GM23338 (cell line): ENCODE measurements around the gene HIVEP2. TPM values are rescaled to one million over a fixed set of nuclear protein-coding genes. Genes with fewer than 3 reads are reported as not detected.

ENCODE experiments used
- ATAC-seq: fragments of 200-7000 bp; cut with Tn5 transposase; 3 replicates; pipeline ENCODE4 v1.9.1; 2020
- DNase-seq: peaks from one replicate; pipeline ENCODE4 v3.0.0-alpha.2; 2015; ENCODE audit warnings: low spot score
- H2AFZ ChIP-seq: fragments of 200-600 bp; sonication (generic); 2 replicates; pipeline ENCODE4 v1.8.0; 2016; ENCODE audit warnings: antibody characterized with exemption, mild to moderate bottlenecking, moderate library complexity
- H3F3A ChIP-seq: fragments of 200-600 bp; sonication (generic); replicated peaks from 2 replicates; pipeline ENCODE4 v1.8.0; 2017; ENCODE audit warnings: antibody characterized with exemption, mixed run types, low read depth
- H3K27ac ChIP-seq: fragments of 200-600 bp; sonication (generic); 2 replicates; pipeline ENCODE4 v1.6.1; 2016; ENCODE audit warnings: low read depth
- H3K27me3 ChIP-seq: fragments of 200-600 bp; sonication (generic); 2 replicates; pipeline ENCODE4 v1.8.0; 2016; ENCODE audit warnings: mild to moderate bottlenecking, mixed run types, moderate library complexity; ENCODE audit not compliant: insufficient read depth
- H3K36me3 ChIP-seq: fragments of 200-600 bp; sonication (generic); 2 replicates; pipeline ENCODE4 v1.8.0; 2016; ENCODE audit warnings: mild to moderate bottlenecking; ENCODE audit not compliant: insufficient read depth
- H3K4me1 ChIP-seq: fragments of 200-600 bp; sonication (generic); 2 replicates; pipeline ENCODE4 v1.8.0; 2016; ENCODE audit warnings: mild to moderate bottlenecking, moderate library complexity; ENCODE audit not compliant: insufficient read depth
- H3K4me2 ChIP-seq: fragments of 200-600 bp; sonication (generic); 2 replicates; pipeline ENCODE4 v1.7.1; 2017; ENCODE audit warnings: mixed run types
- H3K4me3 ChIP-seq: fragments of 200-600 bp; sonication (generic); 2 replicates; pipeline ENCODE4 v1.6.1; 2016; ENCODE audit warnings: mixed run types
- H3K79me2 ChIP-seq: fragments of 200-600 bp; sonication (generic); replicated peaks from 2 replicates; pipeline ENCODE4 v1.8.0; 2017; ENCODE audit warnings: mild to moderate bottlenecking; ENCODE audit not compliant: insufficient read depth
- H3K9me2 ChIP-seq: fragments of 200-600 bp; sonication (generic); 2 replicates; pipeline ENCODE4 v1.8.0; 2017; ENCODE audit not compliant: insufficient read depth
- H4K20me1 ChIP-seq: fragments of 200-600 bp; sonication (generic); replicated peaks from 2 replicates; pipeline ENCODE4 v1.8.0; 2017; ENCODE audit warnings: mild to moderate bottlenecking; ENCODE audit not compliant: insufficient read depth
- H3K27ac Mint-ChIP-seq: 2 replicates; pipeline ENCODE4 v1.8.0; 2020; ENCODE audit warnings: inconsistent platforms, mild to moderate bottlenecking, moderate library complexity, mixed read lengths
- H3K27me3 Mint-ChIP-seq: 3 replicates; pipeline ENCODE4 v1.8.0; 2022; ENCODE audit warnings: low read depth, mild to moderate bottlenecking, moderate library complexity, mixed read lengths, inconsistent platforms; ENCODE audit not compliant: insufficient read depth, poor library complexity
- H3K36me3 Mint-ChIP-seq: 3 replicates; pipeline ENCODE4 v1.8.0; 2021; ENCODE audit warnings: low read depth, mild to moderate bottlenecking, inconsistent platforms, moderate library complexity, mixed read lengths
- H3K4me1 Mint-ChIP-seq: 3 replicates; pipeline ENCODE4 v1.8.0; 2020; ENCODE audit warnings: mild to moderate bottlenecking, inconsistent platforms, mixed read lengths
- H3K4me3 Mint-ChIP-seq: 3 replicates; pipeline ENCODE4 v1.8.0; 2021; ENCODE audit warnings: moderate library complexity, mild to moderate bottlenecking, inconsistent platforms, mixed read lengths
- H3K9me3 Mint-ChIP-seq: 3 replicates; pipeline ENCODE4 v1.8.0; 2020; ENCODE audit warnings: moderate library complexity, mild to moderate bottlenecking, inconsistent platforms, mixed read lengths
- CTCF ChIP-seq, 2 experiments: fragments of 200-600 bp in 1 of 2; sonication (generic) in 1 of 2; conservative IDR thresholded peaks; 2 replicates each; pipeline versions ENCODE4 v1.5.1 to v1.6.1; 2016 to 2017; ENCODE audit warnings: antibody characterized with exemption in 2 of 2, low read depth in 2 of 2, mild to moderate bottlenecking in 2 of 2, moderate library complexity in 1 of 2
- NANOG ChIP-seq: IDR thresholded peaks from 2 replicates; pipeline ENCODE4 v1.6.1; 2016; ENCODE audit warnings: antibody characterized with exemption, borderline replicate concordance
- ZNF114 ChIP-seq: fragments of 250-450 bp; sonication (Bioruptor Pico); IDR thresholded peaks from 2 replicates; pipeline ENCODE4 v1.5.0; 2020; ENCODE audit warnings: mild to moderate bottlenecking, moderate library complexity
- ZNF331 ChIP-seq: fragments of 250-450 bp; sonication (Bioruptor Pico); IDR thresholded peaks from 2 replicates; pipeline ENCODE4 v1.5.0; 2020; ENCODE audit warnings: low read depth, mild to moderate bottlenecking, moderate library complexity
- polyA plus RNA-seq: library from polyadenylated mRNA; unstranded; fragments of >200 nt; fragmentation: Nextera tagmentation; extraction: Ambion mirVana; gene quantifications from 2 replicates; pipeline ENCODE4 v1.2.1, GENCODE V29; 2016
- total RNA-seq: library from RNA; depleted of rRNA; stranded (reverse); fragments of >200 nt; shearing (Covaris generic); gene quantifications from 2 replicates; pipeline ENCODE4 v1.2.3, GENCODE V29; 2014
- TF ChIP-seq, protein P1 (sequence below): fragments of 250-450 bp; sonication (Bioruptor Pico); IDR thresholded peaks from 2 replicates; pipeline ENCODE4 v1.5.0; 2020; ENCODE audit warnings: mild to moderate bottlenecking, moderate library complexity
- TF ChIP-seq, protein P2 (sequence below): IDR thresholded peaks from one replicate; pipeline ENCODE4 v1.6.1; 2018; ENCODE audit warnings: antibody characterized with exemption; ENCODE audit not compliant: unreplicated experiment

HIVEP2 gene
- total and polyA plus RNA-seq, 2 experiments from 2014 or later = 1.5 to 7.4 TPM

DNA sequence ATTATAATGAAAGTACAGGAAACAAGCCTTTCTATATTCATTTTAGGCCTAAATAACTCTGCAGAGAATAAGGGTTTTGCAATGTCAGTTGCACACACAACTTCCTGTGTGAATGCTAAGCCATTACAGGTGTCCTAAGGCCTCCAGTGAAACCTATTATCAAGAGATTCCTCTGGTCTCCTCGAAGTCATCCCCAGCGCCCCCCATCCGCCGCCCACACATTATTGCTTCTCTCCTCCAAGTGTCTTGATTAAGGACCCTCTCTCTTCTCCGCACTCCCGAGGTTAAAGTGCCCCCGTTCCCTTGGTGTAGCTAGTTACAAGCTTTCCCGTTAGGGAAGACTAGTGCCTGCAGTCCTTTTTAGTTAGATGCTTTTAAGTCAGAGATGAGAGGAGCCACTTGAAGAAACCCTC, 1.3 kb downstream of the HIVEP2 start (continued):
- TF ChIP-seq, protein P1, sequence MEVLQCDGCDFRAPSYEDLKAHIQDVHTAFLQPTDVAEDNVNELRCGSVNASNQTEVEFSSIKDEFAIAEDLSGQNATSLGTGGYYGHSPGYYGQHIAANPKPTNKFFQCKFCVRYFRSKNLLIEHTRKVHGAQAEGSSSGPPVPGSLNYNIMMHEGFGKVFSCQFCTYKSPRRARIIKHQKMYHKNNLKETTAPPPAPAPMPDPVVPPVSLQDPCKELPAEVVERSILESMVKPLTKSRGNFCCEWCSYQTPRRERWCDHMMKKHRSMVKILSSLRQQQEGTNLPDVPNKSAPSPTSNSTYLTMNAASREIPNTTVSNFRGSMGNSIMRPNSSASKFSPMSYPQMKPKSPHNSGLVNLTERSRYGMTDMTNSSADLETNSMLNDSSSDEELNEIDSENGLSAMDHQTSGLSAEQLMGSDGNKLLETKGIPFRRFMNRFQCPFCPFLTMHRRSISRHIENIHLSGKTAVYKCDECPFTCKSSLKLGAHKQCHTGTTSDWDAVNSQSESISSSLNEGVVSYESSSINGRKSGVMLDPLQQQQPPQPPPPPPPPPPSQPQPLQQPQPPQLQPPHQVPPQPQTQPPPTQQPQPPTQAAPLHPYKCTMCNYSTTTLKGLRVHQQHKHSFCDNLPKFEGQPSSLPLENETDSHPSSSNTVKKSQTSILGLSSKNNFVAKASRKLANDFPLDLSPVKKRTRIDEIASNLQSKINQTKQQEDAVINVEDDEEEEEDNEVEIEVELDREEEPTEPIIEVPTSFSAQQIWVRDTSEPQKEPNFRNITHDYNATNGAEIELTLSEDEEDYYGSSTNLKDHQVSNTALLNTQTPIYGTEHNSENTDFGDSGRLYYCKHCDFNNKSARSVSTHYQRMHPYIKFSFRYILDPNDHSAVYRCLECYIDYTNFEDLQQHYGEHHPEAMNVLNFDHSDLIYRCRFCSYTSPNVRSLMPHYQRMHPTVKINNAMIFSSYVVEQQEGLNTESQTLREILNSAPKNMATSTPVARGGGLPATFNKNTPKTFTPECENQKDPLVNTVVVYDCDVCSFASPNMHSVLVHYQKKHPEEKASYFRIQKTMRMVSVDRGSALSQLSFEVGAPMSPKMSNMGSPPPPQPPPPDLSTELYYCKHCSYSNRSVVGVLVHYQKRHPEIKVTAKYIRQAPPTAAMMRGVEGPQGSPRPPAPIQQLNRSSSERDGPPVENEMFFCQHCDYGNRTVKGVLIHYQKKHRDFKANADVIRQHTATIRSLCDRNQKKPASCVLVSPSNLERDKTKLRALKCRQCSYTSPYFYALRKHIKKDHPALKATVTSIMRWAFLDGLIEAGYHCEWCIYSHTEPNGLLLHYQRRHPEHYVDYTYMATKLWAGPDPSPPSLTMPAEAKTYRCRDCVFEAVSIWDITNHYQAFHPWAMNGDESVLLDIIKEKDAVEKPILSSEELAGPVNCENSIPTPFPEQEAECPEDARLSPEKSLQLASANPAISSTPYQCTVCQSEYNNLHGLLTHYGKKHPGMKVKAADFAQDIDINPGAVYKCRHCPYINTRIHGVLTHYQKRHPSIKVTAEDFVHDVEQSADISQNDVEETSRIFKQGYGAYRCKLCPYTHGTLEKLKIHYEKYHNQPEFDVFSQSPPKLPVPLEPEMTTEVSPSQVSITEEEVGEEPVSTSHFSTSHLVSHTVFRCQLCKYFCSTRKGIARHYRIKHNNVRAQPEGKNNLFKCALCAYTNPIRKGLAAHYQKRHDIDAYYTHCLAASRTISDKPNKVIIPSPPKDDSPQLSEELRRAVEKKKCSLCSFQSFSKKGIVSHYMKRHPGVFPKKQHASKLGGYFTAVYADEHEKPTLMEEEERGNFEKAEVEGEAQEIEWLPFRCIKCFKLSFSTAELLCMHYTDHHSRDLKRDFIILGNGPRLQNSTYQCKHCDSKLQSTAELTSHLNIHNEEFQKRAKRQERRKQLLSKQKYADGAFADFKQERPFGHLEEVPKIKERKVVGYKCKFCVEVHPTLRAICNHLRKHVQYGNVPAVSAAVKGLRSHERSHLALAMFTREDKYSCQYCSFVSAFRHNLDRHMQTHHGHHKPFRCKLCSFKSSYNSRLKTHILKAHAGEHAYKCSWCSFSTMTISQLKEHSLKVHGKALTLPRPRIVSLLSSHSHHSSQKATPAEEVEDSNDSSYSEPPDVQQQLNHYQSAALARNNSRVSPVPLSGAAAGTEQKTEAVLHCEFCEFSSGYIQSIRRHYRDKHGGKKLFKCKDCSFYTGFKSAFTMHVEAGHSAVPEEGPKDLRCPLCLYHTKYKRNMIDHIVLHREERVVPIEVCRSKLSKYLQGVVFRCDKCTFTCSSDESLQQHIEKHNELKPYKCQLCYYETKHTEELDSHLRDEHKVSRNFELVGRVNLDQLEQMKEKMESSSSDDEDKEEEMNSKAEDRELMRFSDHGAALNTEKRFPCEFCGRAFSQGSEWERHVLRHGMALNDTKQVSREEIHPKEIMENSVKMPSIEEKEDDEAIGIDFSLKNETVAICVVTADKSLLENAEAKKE (CRISPR knock-in tag) = no peak
- no peak for TF ChIP-seq NANOG
- TF ChIP-seq ZNF114 (CRISPR knock-in tag) = no peak

GRCh38 chr6:142942805-142943227, 2.2 kb downstream of the HIVEP2 start:
- H3F3A ChIP-seq = peaks cover 4% of the 10 kb centered on the region; the same call in 1 of the 2 replicates
- no peaks in the 10 kb centered on the region for H3K36me3 ChIP-seq
- no peaks in the 10 kb centered on the region for H3K9me2 ChIP-seq
- H3K27ac Mint-ChIP-seq = no peak overlapping the region
- H3K4me1 Mint-ChIP-seq = peaks cover 35% of the 10 kb centered on the region
- H3K4me3 ChIP-seq = peak overlapping the region; percentile 84; the same call in 1 of the 2 replicates
- H3K4me3 Mint-ChIP-seq = peak overlapping the region; percentile 98; the same call in 2 of the 3 replicates
- no peaks in the 10 kb centered on the region; the same call in 2 of the 3 replicates for H3K9me3 Mint-ChIP-seq
- H3K27ac ChIP-seq = no peak overlapping the region
- no peaks in the 10 kb centered on the region; the same call in 2 of the 3 replicates for H3K36me3 Mint-ChIP-seq
- DNase-seq (no peak), ATAC-seq (no peak)
- peaks cover 16% of the 10 kb centered on the region for H3K27me3 Mint-ChIP-seq
- no peak overlapping the region for H2AFZ ChIP-seq
- peaks cover 63% of the 10 kb centered on the region for H3K79me2 ChIP-seq
- H3K4me1 ChIP-seq = peaks cover 10% of the 10 kb centered on the region
- no peak for TF ChIP-seq ZNF331 (CRISPR knock-in tag)
- TF ChIP-seq, protein P2, sequence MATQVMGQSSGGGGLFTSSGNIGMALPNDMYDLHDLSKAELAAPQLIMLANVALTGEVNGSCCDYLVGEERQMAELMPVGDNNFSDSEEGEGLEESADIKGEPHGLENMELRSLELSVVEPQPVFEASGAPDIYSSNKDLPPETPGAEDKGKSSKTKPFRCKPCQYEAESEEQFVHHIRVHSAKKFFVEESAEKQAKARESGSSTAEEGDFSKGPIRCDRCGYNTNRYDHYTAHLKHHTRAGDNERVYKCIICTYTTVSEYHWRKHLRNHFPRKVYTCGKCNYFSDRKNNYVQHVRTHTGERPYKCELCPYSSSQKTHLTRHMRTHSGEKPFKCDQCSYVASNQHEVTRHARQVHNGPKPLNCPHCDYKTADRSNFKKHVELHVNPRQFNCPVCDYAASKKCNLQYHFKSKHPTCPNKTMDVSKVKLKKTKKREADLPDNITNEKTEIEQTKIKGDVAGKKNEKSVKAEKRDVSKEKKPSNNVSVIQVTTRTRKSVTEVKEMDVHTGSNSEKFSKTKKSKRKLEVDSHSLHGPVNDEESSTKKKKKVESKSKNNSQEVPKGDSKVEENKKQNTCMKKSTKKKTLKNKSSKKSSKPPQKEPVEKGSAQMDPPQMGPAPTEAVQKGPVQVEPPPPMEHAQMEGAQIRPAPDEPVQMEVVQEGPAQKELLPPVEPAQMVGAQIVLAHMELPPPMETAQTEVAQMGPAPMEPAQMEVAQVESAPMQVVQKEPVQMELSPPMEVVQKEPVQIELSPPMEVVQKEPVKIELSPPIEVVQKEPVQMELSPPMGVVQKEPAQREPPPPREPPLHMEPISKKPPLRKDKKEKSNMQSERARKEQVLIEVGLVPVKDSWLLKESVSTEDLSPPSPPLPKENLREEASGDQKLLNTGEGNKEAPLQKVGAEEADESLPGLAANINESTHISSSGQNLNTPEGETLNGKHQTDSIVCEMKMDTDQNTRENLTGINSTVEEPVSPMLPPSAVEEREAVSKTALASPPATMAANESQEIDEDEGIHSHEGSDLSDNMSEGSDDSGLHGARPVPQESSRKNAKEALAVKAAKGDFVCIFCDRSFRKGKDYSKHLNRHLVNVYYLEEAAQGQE = no peak
- peak in 1 of 2 experiments; percentile 61; a peak in 2 of 4 replicates for TF ChIP-seq CTCF (conservative IDR thresholded peaks at IDR 0.05; ENCODE audit: low read depth in 2 of 2)
- peaks cover 14% of the 10 kb centered on the region; the same call in 1 of the 2 replicates for H3K27me3 ChIP-seq
- peaks cover 11% of the 10 kb centered on the region; the same call in 1 of the 2 replicates for H4K20me1 ChIP-seq
- peak overlapping the region; percentile 94; the same call in 1 of the 2 replicates for H3K4me2 ChIP-seq
